ENCODE results near the gene RUBCN.

DNA sequence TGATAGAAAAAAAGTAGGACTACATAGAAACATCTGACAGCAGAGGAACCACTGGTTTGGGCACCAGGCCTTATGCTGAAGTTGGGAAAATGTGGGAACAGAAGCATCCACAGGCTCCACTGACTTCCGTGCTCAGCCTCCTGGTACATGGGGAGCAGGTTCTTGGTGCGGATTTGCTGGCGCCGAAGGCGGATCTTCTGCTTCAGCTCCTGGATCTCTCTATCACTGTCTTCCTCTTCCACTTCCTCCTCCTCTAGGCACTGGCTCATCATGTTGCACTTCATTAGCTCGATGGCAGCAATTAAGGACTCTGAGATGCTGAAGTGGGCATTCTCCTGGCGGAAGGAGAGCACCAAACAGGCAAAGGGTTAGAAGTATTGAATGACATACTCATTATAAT, 42.5 kb downstream of the RUBCN start:
- TF ChIP-seq, protein P1, sequence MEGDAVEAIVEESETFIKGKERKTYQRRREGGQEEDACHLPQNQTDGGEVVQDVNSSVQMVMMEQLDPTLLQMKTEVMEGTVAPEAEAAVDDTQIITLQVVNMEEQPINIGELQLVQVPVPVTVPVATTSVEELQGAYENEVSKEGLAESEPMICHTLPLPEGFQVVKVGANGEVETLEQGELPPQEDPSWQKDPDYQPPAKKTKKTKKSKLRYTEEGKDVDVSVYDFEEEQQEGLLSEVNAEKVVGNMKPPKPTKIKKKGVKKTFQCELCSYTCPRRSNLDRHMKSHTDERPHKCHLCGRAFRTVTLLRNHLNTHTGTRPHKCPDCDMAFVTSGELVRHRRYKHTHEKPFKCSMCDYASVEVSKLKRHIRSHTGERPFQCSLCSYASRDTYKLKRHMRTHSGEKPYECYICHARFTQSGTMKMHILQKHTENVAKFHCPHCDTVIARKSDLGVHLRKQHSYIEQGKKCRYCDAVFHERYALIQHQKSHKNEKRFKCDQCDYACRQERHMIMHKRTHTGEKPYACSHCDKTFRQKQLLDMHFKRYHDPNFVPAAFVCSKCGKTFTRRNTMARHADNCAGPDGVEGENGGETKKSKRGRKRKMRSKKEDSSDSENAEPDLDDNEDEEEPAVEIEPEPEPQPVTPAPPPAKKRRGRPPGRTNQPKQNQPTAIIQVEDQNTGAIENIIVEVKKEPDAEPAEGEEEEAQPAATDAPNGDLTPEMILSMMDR (conservative IDR thresholded peaks at IDR 0.05), result no peak
- TF ChIP-seq ZFX (IDR thresholded peaks at IDR 0.05), result no peak
